CD14-positive monocyte (primary cell): Measurements from ENCODE around the gene BACH2. TPM values are rescaled to one million over a fixed set of nuclear protein-coding genes. Genes with fewer than 3 reads are reported as not detected.

Experiments used
- DNase-seq, 3 donors: peaks; one replicate each; pipeline ENCODE4 v3.0.0-alpha.2; 2011 to 2022
- H2AFZ ChIP-seq: 2 replicates; pipeline ENCODE4 v1.6.0; 2012; ENCODE audit warnings: mild to moderate bottlenecking, low read depth, low read length, inconsistent platforms; ENCODE audit not compliant: insufficient read depth, poor library complexity, severe bottlenecking
- H3K27ac ChIP-seq, 2 donors: 1 replicate in 1 of 2; 2 replicates in 1 of 2; pipeline ENCODE4 v1.5.1; 2012 to 2013; ENCODE audit warnings: low read length in 2 of 2, control low read depth in 1 of 2, inconsistent platforms in 1 of 2, low read depth in 1 of 2, mild to moderate bottlenecking in 1 of 2
- H3K27me3 ChIP-seq, 2 donors: one replicate each; pipeline versions ENCODE4 v1.6.0 to v1.6.1; 2011 to 2013; ENCODE audit warnings: low read length in 2 of 2; ENCODE audit not compliant: control insufficient read depth in 2 of 2, insufficient read depth in 2 of 2
- H3K36me3 ChIP-seq, 2 donors: replicated peaks in 1 of 2; 1 replicate in 1 of 2; 2 replicates in 1 of 2; pipeline versions ENCODE4 v1.5.1 to v1.6.1; 2012 to 2013; ENCODE audit warnings: low read length in 2 of 2, control low read depth in 1 of 2, inconsistent platforms in 1 of 2, mild to moderate bottlenecking in 1 of 2; ENCODE audit not compliant: insufficient read depth in 2 of 2, control insufficient read depth in 1 of 2
- H3K4me1 ChIP-seq, 2 donors: 1 replicate in 1 of 2; 2 replicates in 1 of 2; pipeline versions ENCODE4 v1.5.1 to v1.6.1; 2012 to 2013; ENCODE audit warnings: low read length in 2 of 2, control low read depth in 1 of 2, inconsistent platforms in 1 of 2, mild to moderate bottlenecking in 1 of 2, moderate library complexity in 1 of 2; ENCODE audit not compliant: insufficient read depth in 2 of 2, control insufficient read depth in 1 of 2
- H3K4me2 ChIP-seq: replicated peaks from 2 replicates; pipeline ENCODE3; 2012; ENCODE audit warnings: low read length, moderate library complexity, mild to moderate bottlenecking; ENCODE audit not compliant: poor library complexity, severe bottlenecking; ENCODE audit errors: extremely low read depth
- H3K4me3 ChIP-seq, 3 experiments: fragments of 200-600 bp in 1 of 3; sonication (generic) in 1 of 3; replicated peaks in 1 of 3; 1 replicate in 2 of 3; 2 replicates in 1 of 3; pipeline ENCODE4 v1.5.1; 2011 to 2013; ENCODE audit warnings: low read length in 3 of 3, mild to moderate bottlenecking in 3 of 3, control low read depth in 2 of 3, low read depth in 2 of 3, inconsistent platforms in 1 of 3, moderate library complexity in 1 of 3
- H3K79me2 ChIP-seq: 2 replicates; pipeline ENCODE4 v1.6.0; 2012; ENCODE audit warnings: mild to moderate bottlenecking, control low read depth, inconsistent platforms, low read length, moderate library complexity; ENCODE audit not compliant: insufficient read depth
- H3K9ac ChIP-seq: 2 replicates; pipeline ENCODE4 v1.6.0; 2017; ENCODE audit warnings: low read length, mild to moderate bottlenecking; ENCODE audit not compliant: insufficient read depth, poor library complexity, severe bottlenecking
- H3K9me3 ChIP-seq, 2 donors: replicated peaks in 1 of 2; 1 replicate in 1 of 2; 2 replicates in 1 of 2; pipeline versions ENCODE4 v1.5.1 to v1.6.1; 2012 to 2013; ENCODE audit warnings: low read length in 2 of 2, control low read depth in 1 of 2; ENCODE audit not compliant: control insufficient read depth in 1 of 2, insufficient read depth in 1 of 2
- H4K20me1 ChIP-seq: 2 replicates; pipeline ENCODE4 v1.6.0; 2012; ENCODE audit warnings: mild to moderate bottlenecking, low read length, control low read depth, moderate library complexity; ENCODE audit not compliant: insufficient read depth
- H3K27ac Mint-ChIP-seq, 7 donors: one replicate each; pipeline ENCODE4 v1.8.0; 2020; ENCODE audit warnings: mild to moderate bottlenecking in 7 of 7, mixed read lengths in 7 of 7, moderate library complexity in 6 of 7, inconsistent platforms in 2 of 7
- H3K27me3 Mint-ChIP-seq, 3 donors: one replicate each; pipeline ENCODE4 v1.8.0; 2021 to 2022; ENCODE audit warnings: low read depth in 3 of 3, mild to moderate bottlenecking in 3 of 3, mixed read lengths in 3 of 3, moderate library complexity in 3 of 3, inconsistent platforms in 1 of 3
- H3K36me3 Mint-ChIP-seq, 2 donors: one replicate each; pipeline ENCODE4 v1.8.0; 2020; ENCODE audit warnings: mixed read lengths in 2 of 2, inconsistent platforms in 1 of 2, mild to moderate bottlenecking in 1 of 2
- H3K4me1 Mint-ChIP-seq: one replicate; pipeline ENCODE4 v1.8.0; 2020; ENCODE audit warnings: mild to moderate bottlenecking, mixed read lengths
- H3K4me3 Mint-ChIP-seq, 2 donors: one replicate each; pipeline ENCODE4 v1.8.0; 2020; ENCODE audit warnings: mild to moderate bottlenecking in 2 of 2, mixed read lengths in 2 of 2, moderate library complexity in 1 of 2
- H3K9me3 Mint-ChIP-seq, 7 donors: one replicate each; pipeline ENCODE4 v1.8.0; 2020 to 2022; ENCODE audit warnings: mixed read lengths in 7 of 7, mild to moderate bottlenecking in 6 of 7, moderate library complexity in 6 of 7, inconsistent platforms in 2 of 7
- WGBS: methylation state at CpG from one replicate; pipeline ENCODE4 v1.1.5; 2013; ENCODE audit warnings: missing lambda C conversion rate; ENCODE audit not compliant: insufficient coverage; 5-methylcytosine and 5-hydroxymethylcytosine counted together
- intact Hi-C, 2 donors: fragments of 100-400 bp; cut with micrococcal nuclease; formaldehyde crosslinking; loops; one replicate each; pipeline versions ENCODE4 v1.15.0 to v1.15.1; 2023
- polyA plus RNA-seq, 3 donors: library from polyadenylated mRNA; depleted of rRNA in 1 of 3; unstranded in 2 of 3; stranded (reverse) in 1 of 3; fragments of 300-500 nt in 2 of 3; fragments of >200 nt in 1 of 3; fragmentation: Illumina TruSeq in 2 of 3; gene quantifications; 1 replicate in 2 of 3; 2 replicates in 1 of 3; pipeline ENCODE4 v1.2.3, GENCODE V29; 2012 to 2021
- TF ChIP-seq, protein P1 (sequence below): fragments of 200-600 bp; IDR thresholded peaks from one replicate; pipeline ENCODE4 v1.8.0; 2022; ENCODE audit warnings: antibody characterized with exemption, mild to moderate bottlenecking

The BACH2 gene
- polyA plus RNA-seq, 3 donors: 0.04 to 0.09 (median 0.05) TPM

DNA sequence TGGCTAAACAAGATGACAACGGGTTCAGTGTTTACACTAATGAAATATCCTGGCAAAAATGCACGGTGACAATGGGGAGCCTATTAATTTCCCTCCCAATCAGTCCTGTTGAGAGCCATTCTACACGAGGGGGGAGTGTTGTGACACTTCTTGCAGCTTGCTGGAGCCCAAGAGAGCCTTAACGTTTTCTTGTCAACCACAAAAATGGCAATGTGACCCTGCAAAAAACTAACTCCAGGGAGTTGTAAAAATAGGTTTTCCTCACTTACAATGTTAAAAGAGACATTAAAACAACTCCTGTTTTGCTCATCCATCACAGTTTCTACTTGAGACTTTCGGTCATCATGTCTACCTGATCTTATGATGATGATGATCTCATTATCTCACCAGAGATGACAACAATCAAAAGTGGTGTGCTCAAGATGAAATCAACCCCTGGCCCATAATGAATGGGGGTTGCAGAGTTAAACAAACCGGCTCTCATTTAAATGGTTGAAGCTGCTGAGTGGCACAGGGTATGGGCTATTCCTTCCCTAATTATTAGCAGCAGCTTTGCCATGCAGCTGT lies 344.5 kb downstream of the BACH2 start:
- H3K9ac ChIP-seq: no peak overlapping the region
- H2AFZ ChIP-seq: peak overlapping the region; percentile 11
- whole genome bisulfite sequencing: no CpG with 5 or more reads among the region's 6 CpGs
- no peak overlapping the region for H3K27ac ChIP-seq
- Mint-ChIP-seq H3K27me3 (peaks cover 2 to 7% (median 4%) of the 10 kb centered on the region in 3 donors), H3K4me1 (peaks cover 42% of the 10 kb centered on the region), H3K36me3 (no peaks in the 10 kb centered on the region), H3K27ac (peak overlapping the region in 3 of 7 donors; percentile 7 to 68 (median 49)), H3K9me3 (no peaks in the 10 kb centered on the region), H3K4me3 (no peak overlapping the region)
- no peak for DNase-seq
- H3K9me3 ChIP-seq: no peaks in the 10 kb centered on the region
- no peaks in the 10 kb centered on the region for H3K36me3 ChIP-seq
- no peaks in the 10 kb centered on the region for H3K27me3 ChIP-seq
- peaks cover 34 to 36% of the 10 kb centered on the region in 2 donors for H3K4me1 ChIP-seq
- H3K4me2 ChIP-seq: peak overlapping the region; percentile 38
- TF ChIP-seq, protein P1, sequence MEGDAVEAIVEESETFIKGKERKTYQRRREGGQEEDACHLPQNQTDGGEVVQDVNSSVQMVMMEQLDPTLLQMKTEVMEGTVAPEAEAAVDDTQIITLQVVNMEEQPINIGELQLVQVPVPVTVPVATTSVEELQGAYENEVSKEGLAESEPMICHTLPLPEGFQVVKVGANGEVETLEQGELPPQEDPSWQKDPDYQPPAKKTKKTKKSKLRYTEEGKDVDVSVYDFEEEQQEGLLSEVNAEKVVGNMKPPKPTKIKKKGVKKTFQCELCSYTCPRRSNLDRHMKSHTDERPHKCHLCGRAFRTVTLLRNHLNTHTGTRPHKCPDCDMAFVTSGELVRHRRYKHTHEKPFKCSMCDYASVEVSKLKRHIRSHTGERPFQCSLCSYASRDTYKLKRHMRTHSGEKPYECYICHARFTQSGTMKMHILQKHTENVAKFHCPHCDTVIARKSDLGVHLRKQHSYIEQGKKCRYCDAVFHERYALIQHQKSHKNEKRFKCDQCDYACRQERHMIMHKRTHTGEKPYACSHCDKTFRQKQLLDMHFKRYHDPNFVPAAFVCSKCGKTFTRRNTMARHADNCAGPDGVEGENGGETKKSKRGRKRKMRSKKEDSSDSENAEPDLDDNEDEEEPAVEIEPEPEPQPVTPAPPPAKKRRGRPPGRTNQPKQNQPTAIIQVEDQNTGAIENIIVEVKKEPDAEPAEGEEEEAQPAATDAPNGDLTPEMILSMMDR: no peak
- intact Hi-C loops: no loop called here
- no peaks in the 10 kb centered on the region for H4K20me1 ChIP-seq
- H3K79me2 ChIP-seq: no peaks in the 10 kb centered on the region
- no peak overlapping the region for H3K4me3 ChIP-seq

DNA sequence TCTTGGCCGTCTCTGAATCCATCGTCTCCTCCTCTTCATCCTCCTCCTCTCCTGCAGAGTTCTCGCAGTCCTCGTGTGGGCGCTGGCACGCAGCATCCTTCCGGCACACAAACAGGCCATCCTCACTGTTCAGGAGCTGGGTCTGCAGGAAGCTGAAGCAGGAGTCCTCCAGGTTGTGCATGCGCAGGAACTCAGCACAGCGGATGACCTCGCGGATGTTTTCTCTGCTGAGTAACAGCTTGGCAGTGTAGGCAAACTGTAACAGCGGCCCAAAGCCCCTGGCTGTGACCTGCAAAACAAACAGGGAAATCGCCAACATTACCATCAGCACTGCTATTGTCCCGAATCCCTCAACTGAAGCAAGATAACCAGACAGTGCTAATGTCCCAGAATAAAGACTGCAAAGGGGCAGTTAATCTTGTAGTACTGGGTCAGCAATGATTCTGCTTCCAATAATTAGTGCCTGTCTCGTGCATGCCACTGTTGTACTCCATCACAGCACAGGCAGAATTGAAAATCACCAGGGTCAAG lies 345.0 kb downstream of the BACH2 start:
- no peak overlapping the region for H3K9ac ChIP-seq
- no peak overlapping the region for H3K4me2 ChIP-seq
- no peaks in the 10 kb centered on the region for H3K9me3 ChIP-seq
- H3K36me3 Mint-ChIP-seq: no peaks in the 10 kb centered on the region
- TF ChIP-seq, protein P1: no peak
- no peaks in the 10 kb centered on the region for H3K36me3 ChIP-seq
- H2AFZ ChIP-seq: no peak overlapping the region
- no peak overlapping the region for H3K4me3 ChIP-seq
- no peaks in the 10 kb centered on the region for H3K27me3 ChIP-seq
- peaks cover 2 to 7% (median 4%) of the 10 kb centered on the region in 3 donors for H3K27me3 Mint-ChIP-seq
- no peaks in the 10 kb centered on the region for H3K9me3 Mint-ChIP-seq
- intact Hi-C loops: no loop called here
- no peak overlapping the region for H3K27ac ChIP-seq
- no peak for DNase-seq
- H3K27ac Mint-ChIP-seq: peak overlapping the region in 3 of 7 donors; percentile 7 to 49 (median 47)
- H4K20me1 ChIP-seq: no peaks in the 10 kb centered on the region
- peaks cover 34 to 36% of the 10 kb centered on the region in 2 donors for H3K4me1 ChIP-seq
- WGBS: 92% methylated on average over 14 of the region's 15 CpGs
- no peaks in the 10 kb centered on the region for H3K79me2 ChIP-seq
- peaks cover 42% of the 10 kb centered on the region for H3K4me1 Mint-ChIP-seq
- no peak overlapping the region for H3K4me3 Mint-ChIP-seq
